ENCODE results near the gene SEMA3G.
A peak's percentile ranks its signal among the peaks of the same experiment; 100 is the strongest.

Gene SEMA3G

DNA sequence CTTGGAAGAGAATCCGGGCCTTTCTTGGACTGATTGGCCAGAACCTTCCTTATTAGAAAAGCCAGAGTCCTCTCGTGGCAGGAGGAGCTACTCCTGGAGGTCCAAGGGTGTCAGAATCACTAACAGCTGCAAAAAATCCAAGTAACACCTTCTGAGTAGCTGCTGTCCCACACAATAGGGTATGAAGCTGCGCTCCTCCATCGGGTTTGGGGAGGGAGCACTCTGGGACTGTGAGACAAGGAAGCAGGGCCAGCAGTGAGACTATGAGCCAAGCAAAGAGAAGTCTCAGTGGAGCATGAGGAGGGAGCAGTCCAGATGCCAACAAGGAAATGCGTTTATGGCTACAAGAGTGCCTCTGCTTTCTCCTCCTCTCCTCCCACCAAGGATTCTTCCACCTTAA is 21.7 kb downstream of the SEMA3G start:
- DNase-seq: no peak

- DNase-seq: no peak
These were observed 22.2 kb downstream of the SEMA3G start for GRCh38 chr3:52422669-52423068.

GRCh38 chr3:52420388-52420787 is 24.5 kb downstream of the SEMA3G start:
- DNase-seq: no peak

- no peak for DNase-seq
These were observed 29.1 kb downstream of the SEMA3G start for GRCh38 chr3:52415800-52416199.

DNA sequence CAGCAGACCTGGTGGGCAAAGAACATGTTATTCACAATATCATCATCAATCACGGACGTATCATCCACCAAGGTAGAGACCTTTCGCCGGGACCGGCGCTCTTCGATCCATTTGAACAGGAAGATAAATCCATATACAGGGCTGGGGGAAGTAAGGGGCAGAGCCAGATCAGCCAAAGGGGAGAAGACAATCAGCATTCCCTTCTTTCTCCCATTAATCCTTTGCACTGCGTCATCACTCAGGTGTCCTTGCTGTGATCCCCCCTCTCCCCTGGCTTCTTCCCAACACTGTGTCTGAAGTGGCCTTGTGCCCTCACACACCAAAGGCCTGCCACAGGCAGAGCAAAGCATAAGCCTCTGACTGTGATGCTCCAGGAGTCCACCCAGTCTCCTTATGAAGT is 36.4 kb downstream of the SEMA3G start:
- DNase-seq: no peak

- DNase-seq: no peak
These were observed 37.1 kb downstream of the SEMA3G start for GRCh38 chr3:52407779-52408178.

DNA sequence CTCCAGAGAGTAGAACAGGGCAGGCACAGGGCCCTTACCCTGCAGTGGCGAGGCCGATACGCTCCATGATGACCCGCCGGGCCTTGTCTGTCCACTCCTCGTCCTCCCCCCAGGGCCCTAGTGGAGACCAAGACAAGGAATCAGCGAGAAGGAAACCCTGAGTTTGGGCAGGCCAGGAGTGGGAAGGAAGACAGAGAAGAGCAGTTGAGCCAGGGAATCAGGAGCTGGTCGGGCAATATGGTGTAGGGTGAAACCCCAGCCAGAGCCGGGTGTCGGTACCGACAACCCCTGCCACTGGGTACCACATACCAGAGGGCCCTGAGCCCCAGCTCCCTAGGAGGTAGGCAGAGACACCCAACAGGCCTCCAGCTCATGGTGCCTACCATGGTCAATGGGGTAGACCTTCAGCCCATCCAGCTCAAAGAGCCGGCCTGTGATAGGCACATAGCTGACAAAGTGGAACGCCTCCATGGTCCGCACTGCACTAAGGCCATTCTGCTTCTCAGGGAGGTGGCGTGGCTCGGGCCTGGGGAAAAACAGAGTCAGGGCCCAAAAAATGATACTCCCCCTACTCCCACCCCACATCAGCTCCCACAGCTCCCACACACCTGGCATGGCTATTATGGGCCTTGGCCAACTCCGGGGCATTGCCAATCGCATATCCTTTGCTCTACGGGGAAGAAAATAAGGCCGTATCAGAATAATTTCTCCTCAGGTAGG is 38.0 kb downstream of the SEMA3G start:
- DNase-seq: no peak

GRCh38 chr3:52406231-52406661 is 38.7 kb downstream of the SEMA3G start:
- no peak for DNase-seq

DNA sequence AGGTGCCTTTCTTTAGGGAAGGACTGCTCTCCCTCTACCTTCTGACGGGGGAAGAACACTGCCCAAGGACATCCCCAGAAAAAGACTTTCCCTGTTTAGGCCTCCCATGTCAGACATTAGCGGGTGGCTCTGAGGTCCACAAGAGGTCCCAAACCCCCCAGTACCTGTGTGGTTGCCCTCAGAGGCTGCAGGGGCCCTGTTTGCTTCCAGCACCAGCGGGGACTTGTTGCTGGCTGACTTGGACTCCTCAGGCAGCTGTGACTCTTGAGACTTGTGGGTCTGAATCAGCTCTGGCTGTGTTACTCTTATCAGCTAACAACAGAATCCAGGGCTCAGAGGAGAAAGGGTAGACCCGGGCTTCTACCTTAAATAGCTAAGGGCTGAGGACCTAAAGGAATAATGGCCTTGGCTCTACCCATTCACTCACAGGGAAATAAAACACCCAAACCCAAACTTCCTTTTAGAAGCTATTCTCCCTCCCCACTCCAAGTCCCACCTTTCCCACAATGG is 39.2 kb downstream of the SEMA3G start:
- no peak for DNase-seq

DNA sequence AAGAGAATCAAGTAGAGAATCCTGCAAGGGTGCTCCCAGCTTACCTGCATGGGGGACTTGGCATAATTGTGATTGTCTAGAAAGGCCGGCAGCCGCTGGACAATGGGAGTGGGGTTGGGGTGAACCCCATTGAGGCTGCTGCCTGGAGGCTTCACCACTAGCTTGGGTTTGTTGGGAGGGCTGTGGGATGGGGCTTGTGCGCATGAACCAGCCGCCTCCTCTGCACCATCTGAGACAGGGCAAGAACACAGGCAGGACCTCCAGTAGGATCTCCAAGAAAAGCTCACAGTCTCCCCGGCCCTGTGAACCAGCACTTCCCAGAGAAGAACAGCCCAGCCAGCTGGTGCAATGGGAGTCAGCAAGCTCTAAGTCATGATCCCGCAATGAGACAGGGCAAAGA is 39.8 kb downstream of the SEMA3G start:
- no peak for DNase-seq

DNA sequence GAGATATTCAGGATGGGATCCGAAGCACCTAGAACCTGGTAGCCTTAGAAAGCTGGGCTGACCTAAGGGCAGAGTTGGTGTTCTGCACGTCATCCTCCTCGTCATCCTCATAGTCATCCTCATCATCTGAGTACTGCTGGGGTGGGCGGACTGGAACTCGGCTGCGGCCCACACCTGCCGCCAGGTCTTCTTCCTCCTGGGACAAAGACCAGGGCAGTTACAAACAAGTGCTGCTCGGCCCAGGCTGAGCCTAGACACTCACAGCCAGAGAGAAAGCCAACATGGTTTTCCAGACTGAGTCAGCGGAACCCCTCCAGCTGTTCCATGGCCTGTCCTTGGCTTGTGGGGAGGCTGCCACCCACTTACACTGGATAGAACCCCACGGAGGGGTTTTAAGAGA is 40.5 kb downstream of the SEMA3G start:
- no peak for DNase-seq

GRCh38 chr3:52403955-52404354 is 40.9 kb downstream of the SEMA3G start:
- peak in 5 of 58 donors; percentile 14 to 32 (median 25) for DNase-seq

- no peak for DNase-seq
These were observed 41.5 kb downstream of the SEMA3G start for GRCh38 chr3:52403271-52403841.

DNA sequence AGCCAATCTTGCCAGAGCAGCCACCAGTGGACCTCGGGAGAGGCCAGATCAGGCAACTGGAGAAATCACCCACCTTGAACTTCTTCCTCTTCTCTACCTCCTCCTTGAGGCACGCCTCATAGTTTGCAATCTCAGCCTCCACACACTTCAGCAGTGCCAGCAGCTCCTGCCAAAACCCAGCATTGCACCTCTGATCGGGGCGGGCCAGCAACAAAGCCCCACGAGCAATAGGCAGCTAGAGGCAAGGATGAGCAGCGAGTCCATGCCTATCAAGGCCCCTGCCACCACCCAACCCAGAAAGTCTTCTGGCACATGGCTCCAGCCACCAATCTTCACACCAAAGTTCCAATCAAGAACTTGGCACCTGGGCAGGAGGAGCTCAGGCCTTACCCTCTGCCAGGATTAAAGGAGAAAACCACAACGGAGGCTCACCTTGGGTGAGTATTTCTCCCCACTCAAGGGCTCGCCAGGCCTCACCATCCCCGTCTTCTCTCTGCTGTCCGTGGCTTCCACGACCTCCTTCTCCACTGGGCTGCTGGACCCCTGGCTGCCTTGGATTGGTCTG is 42.1 kb downstream of the SEMA3G start:
- no peak for DNase-seq

DNA sequence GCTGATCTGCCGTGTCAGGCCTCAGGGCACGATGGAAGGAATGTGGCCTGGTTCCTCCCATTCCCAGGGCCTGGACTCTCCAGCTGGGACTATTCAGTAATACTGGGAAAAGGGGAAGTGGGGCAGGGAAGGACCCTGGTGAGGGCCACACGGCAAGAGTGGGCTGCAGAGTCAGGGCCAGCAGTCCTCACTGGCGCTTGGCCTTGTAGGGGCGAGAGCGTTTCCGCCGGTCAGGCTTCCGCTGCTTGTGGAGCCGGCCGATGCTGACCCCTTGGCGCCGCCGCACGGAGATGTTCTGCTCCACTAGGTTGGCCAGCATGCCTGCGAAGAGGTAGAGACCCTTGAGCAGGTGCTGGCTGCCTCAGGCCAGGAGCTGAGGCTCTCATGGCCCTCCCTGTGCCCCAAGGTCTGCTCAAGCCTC is 42.8 kb downstream of the SEMA3G start:
- DNase-seq: no peak

DNA sequence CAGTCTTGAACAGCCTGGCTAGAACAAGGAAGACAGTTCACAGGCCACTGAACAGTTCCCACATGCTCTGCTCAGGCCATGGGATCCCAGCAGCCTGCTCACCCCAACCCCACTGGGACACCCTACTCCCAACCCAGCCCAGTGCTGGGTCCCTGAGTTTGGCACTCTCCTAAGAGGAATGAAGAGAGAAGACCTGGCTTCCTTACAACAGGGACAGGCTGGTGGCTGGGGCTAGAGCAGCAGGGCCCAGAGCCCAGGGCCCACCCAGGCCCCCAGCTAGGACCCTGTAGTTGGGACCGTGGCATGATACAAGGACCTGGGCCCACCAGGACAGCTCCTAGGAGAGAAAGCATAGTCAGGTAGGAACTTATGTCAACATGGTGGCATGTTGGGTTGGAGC is 43.4 kb downstream of the SEMA3G start:
- DNase-seq: no peak

DNA sequence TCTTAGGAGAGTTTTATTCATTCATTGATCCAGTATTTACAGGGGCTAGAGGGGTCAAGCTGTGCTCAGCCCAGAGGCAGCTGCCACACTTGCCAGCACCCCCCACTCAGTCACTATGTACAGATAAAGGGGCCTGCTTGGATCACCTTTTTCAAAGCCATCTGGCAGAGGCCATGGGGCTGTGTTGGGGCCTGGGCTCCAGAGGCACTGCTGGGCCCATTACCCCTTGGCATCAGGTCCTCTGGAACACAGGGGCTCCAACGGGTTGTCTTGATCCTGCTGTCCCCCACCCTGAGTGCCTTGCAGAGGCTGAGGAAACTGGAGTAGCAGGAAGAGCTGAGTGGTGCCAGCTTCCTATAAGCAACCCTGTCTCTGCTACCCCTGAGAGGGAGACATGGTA is 43.9 kb downstream of the SEMA3G start:
- no peak for DNase-seq

DNA sequence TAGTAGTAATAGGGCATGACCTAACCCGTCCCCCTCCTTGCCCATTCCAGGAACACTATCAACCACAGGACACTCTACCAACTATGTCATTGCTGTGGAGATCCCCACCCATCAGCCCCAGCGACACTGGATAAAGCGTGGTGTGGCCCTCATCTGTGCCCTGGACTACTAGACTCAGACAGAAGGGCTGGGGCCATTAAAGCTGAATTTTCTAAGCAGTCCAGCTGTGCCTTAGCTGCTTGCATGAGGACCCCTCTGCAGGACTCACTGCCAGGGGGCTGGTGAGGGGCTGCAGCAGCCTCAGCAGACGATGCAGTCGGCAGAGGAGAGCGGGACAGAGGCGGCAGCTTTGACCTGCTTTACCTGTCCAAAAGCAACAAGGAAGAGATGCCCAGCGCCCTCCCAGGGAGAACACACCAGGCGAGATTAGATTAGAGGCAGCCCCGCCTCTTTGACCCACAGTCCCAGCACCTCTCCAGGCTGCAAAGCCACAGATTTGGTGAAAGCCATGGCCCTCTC is 44.6 kb downstream of the SEMA3G start:
- no peak for DNase-seq

- DNase-seq: no peak
These were observed 45.3 kb downstream of the SEMA3G start for GRCh38 chr3:52399593-52399992.

DNA sequence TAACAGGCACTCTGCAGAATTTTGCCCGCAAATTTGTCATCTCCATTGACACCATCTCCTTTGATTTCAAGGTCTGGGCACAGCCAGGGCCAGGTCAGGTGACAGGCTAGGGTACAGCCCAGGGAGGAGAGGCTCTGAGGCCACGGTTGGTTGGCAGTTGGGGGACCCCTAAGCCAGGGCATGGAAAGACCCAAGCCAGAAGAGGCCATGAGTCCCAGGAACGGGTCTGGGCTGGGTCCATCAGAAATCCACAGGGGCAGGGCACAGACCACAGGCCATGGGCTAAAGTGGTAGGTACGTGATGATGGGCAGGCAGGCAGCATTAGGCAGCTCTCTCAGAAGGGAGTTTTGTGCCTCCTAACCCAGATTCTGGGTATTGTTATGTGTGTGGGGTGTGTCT is 45.8 kb downstream of the SEMA3G start:
- DNase-seq: no peak

DNA sequence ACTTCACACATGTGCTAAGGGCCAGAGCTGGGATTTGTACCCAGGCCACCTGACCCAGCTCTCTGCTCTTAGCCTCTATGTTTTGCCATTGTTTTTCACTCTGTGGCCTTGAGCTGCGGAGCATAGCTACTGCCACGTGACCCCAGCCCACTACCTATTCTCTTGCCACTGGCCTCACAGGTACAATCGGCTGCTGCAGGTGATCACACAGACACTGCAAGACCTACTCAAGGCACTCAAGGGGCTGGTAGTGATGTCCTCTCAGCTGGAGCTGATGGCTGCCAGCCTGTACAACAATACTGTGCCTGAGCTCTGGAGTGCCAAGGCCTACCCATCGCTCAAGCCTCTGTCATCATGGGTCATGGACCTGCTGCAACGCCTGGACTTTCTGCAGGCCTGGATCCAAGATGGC is 46.2 kb downstream of the SEMA3G start:
- DNase-seq: no peak

- no peak for DNase-seq
These were observed 47.1 kb downstream of the SEMA3G start for GRCh38 chr3:52397676-52398399.
